PC-9 (cell line): ENCODE data around the gene ERGIC1.

Source experiments
- EZH2 ChIP-seq: fragments of 200-600 bp; sonication (generic); IDR thresholded peaks from 2 replicates; pipeline ENCODE4 v1.8.0; 2017; ENCODE audit warnings: antibody characterized with exemption, low read depth
- TF ChIP-seq, protein P1 (sequence below): fragments of 200-600 bp; sonication (generic); conservative IDR thresholded peaks from 2 replicates; pipeline ENCODE4 v1.6.1; 2017; ENCODE audit warnings: mixed run types, antibody characterized with exemption, mild to moderate bottlenecking, moderate library complexity

DNA sequence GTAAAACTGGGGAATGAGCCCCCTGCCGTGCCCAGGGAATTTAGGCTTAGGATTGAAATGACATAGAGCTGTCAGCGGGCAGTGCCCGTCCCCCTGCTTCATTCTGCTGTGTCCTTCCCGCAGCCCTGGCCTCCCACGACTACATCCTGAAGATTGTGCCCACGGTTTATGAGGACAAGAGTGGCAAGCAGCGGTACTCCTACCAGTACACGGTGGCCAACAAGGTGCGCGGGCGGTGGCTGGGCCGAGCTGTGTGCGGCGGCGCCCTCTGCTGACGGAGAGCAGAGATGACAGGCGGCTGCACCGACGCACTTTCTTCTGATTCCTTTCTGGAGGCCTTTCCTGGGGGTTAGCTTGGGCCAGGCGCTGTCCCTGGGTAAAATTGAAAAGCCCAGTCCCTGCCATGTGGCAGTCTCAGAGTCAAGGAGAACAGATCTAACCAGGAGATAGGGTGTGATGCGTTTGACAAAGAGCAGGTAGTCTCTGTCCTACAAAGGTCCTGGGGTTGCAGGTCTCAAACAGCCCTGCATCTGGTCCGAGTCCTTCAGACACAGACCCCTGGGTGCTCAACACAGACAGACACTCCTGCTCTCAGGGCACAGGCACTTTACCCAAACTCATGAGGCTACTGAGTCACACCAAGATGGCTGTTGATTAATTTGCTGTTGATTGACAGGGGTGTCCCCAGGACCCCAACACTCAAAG, 98.4 kb downstream of the ERGIC1 start:
- TF ChIP-seq, protein P1, sequence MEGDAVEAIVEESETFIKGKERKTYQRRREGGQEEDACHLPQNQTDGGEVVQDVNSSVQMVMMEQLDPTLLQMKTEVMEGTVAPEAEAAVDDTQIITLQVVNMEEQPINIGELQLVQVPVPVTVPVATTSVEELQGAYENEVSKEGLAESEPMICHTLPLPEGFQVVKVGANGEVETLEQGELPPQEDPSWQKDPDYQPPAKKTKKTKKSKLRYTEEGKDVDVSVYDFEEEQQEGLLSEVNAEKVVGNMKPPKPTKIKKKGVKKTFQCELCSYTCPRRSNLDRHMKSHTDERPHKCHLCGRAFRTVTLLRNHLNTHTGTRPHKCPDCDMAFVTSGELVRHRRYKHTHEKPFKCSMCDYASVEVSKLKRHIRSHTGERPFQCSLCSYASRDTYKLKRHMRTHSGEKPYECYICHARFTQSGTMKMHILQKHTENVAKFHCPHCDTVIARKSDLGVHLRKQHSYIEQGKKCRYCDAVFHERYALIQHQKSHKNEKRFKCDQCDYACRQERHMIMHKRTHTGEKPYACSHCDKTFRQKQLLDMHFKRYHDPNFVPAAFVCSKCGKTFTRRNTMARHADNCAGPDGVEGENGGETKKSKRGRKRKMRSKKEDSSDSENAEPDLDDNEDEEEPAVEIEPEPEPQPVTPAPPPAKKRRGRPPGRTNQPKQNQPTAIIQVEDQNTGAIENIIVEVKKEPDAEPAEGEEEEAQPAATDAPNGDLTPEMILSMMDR = peak; percentile 85
- no peak for TF ChIP-seq EZH2
